ENCODE data around the gene PHF1. TPM values are rescaled to one million over a fixed set of nuclear protein-coding genes. Genes with fewer than 3 reads are reported as not detected.

Gene PHF1
- total and polyA plus RNA-seq, 2 of the 13 experiments (the other 11 are each of a cell fraction or from before 2014, with no cell fraction given) = 25.4 to 61.9 TPM

DNA sequence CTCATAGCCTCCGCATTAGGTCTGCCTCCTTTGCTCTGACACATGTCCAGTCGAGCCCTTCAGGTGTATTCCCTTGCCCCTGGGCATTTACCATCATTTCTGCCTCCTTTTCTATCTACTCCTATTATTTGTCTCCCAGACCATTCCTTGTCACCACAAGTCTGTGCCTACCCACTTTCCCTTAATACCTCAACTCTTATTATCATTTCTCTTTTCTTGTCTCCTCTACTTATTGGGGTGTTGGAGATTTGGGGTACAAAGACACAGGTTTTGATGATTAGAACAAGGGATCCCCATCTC, 10.5 kb downstream of the PHF1 start:
- peaks cover 0 to 3% of the 10 kb centered on the region in 2 experiments; a peak in 1 of 5 replicates for H3K36me3 ChIP-seq (replicated peaks in 1 of 2; ENCODE audit: control insufficient read depth in 1 of 2, insufficient read depth in 2 of 2, low read length in 2 of 2)
- ATAC-seq = no peak
- H3K9me3 ChIP-seq (ENCODE audit: low read length) = no peaks in the 10 kb centered on the region
- no peak overlapping the region for H3K9ac ChIP-seq (ENCODE audit: insufficient read depth, low read depth, low read length)
- 48% methylated on average over 2 of the region's 2 CpGs for WGBS (ENCODE audit: low lambda C conversion rate)
- in situ Hi-C loops (cut with HindIII; ENCODE audit: extremely low pct_ligation_motif_present, low pct_unique_long_range_greater_than_20kb) = loop anchor here (25.0 kb wide), 1 partner anchor 134 kb away; the partner anchor contains the start of genes B3GALT4, PFDN6, RGL2 and WDR46
- intact Hi-C loops (cut with micrococcal nuclease; ENCODE audit: unreplicated experiment) = no loop called here
- ChIA-PET CTCF (ENCODE audit: low intra/inter-chr PET ratio, low total read pairs) (no interaction called here), POLR2A (no interaction called here)
- H3K27me3 ChIP-seq (ENCODE audit: control insufficient read depth in 1 of 2, insufficient read depth in 2 of 2, low read length in 2 of 2) = peaks cover 2 to 35% of the 10 kb centered on the region in 2 experiments; a peak in 3 of 5 replicates
- no peak overlapping the region for H2AFZ ChIP-seq (ENCODE audit: low read length)
- FAIRE-seq = no peak
- TF ChIP-seq FOXA3 (CRISPR knock-in tag; IDR thresholded peaks at IDR 0.05) (no peak), ZFP62 (CRISPR knock-in tag; IDR thresholded peaks at IDR 0.05) (no peak), ZMYM3 (CRISPR knock-in tag; IDR thresholded peaks at IDR 0.05) (no peak), ZNF382 (CRISPR knock-in tag; IDR thresholded peaks at IDR 0.05; ENCODE audit: borderline replicate concordance) (no peak), RFXANK (CRISPR knock-in tag; IDR thresholded peaks at IDR 0.05) (no peak), ZNF12 (CRISPR knock-in tag; IDR thresholded peaks at IDR 0.05) (no peak), ZNF414 (CRISPR knock-in tag; IDR thresholded peaks at IDR 0.05) (no peak), MIER2 (CRISPR knock-in tag; IDR thresholded peaks at IDR 0.05) (no peak), FOSL1 (CRISPR knock-in tag; IDR thresholded peaks at IDR 0.05; ENCODE audit: borderline replicate concordance) (no peak), ZNF282 (IDR thresholded peaks at IDR 0.05; ENCODE audit: partially characterized antibody) (no peak), NAIF1 (CRISPR knock-in tag; IDR thresholded peaks at IDR 0.05; ENCODE audit: borderline replicate concordance) (no peak), MAFF (IDR thresholded peaks at IDR 0.05; ENCODE audit: low read depth, low read length) (no peak), FOXJ3 (CRISPR knock-in tag; IDR thresholded peaks at IDR 0.05; ENCODE audit: borderline replicate concordance) (no peak), ZMYM2 (CRISPR knock-in tag; IDR thresholded peaks at IDR 0.05) (no peak)
- TF ChIP-seq, protein P1, sequence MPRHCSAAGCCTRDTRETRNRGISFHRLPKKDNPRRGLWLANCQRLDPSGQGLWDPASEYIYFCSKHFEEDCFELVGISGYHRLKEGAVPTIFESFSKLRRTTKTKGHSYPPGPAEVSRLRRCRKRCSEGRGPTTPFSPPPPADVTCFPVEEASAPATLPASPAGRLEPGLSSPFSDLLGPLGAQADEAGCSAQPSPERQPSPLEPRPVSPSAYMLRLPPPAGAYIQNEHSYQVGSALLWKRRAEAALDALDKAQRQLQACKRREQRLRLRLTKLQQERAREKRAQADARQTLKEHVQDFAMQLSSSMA (CRISPR knock-in tag; IDR thresholded peaks at IDR 0.05) = no peak
- H3K27ac ChIP-seq (ENCODE audit: extremely low read length, insufficient read depth, low read length) = no peak overlapping the region
- H4K20me1 ChIP-seq (ENCODE audit: insufficient read depth, low read length) = no peaks in the 10 kb centered on the region
- no TSS peak for BruUV-seq (replicated peaks)
- DNase-seq (ENCODE audit: low spot score) = no peak
- H3K4me1 ChIP-seq (ENCODE audit: insufficient read depth, low read length) = peaks cover 46% of the 10 kb centered on the region
- H3K4me3 ChIP-seq (replicated peaks in 1 of 3; ENCODE audit: insufficient read depth in 1 of 3, low read depth in 2 of 3, low read length in 3 of 3) = no peak overlapping the region
- no peak overlapping the region for H3K4me2 ChIP-seq (ENCODE audit: low read depth, low read length)
- peaks cover 14% of the 10 kb centered on the region for H3K79me2 ChIP-seq (ENCODE audit: insufficient read depth, low read length)
